ENCODE measurements around the gene RYR3.

Gene RYR3

DNA sequence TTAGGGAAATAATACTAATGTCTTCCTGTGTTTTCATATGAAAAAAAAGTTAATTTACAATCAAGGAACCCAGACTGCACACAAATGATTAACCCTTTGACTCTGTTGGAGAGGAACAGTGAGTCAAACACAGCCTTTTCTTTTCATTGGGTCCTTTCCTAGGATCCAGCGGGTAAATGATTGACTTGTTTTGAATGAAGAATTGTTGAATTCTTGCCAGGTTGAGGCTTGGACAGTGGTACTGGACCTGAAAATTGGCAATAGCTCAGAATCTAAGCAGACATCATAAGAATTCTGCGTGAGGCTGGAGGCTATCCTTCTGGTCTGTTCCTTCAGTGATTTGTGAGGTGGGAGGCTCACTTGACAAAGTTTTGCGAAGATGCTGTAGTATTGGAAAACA lies 143.0 kb downstream of the RYR3 start:
- no peak for DNase-seq

DNA sequence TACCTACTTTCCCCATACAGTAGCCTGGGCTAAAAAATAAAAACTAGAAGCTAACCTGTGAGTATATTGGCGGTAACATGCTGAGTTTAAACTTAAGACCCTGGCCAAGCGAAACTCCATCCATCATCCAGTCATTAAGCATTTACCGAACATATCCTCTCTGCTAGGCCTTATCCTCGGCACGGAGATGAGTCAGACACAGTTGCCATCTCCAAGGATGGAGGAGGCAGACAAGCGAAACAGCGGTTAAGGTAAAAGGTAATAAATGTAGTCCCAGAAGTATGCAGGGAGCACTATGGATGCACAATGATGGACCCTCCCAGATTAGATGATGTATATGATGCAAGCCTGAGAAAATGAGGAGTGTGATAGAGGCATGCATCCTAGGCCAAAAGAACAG lies 143.6 kb downstream of the RYR3 start:
- no peak for DNase-seq

DNA sequence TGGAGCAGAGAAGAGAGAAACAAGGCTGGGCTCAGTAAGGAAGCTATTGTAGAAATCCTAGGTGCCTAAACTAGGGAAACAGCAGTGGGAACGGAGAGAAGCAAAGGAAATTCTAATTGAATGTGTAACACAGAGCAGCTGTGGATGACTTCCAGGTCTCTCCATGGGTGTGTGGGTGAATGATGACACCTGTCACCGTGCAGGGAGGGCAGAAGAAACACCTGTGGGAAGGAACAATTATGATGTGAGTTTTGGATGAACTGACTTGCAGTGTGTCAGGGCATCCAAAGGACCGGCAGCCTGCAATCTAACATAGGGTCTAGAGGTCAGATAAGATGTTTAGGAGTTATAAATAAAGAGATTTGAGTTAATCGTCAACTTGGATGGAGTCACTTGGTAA lies 144.2 kb downstream of the RYR3 start:
- no peak for DNase-seq

DNA sequence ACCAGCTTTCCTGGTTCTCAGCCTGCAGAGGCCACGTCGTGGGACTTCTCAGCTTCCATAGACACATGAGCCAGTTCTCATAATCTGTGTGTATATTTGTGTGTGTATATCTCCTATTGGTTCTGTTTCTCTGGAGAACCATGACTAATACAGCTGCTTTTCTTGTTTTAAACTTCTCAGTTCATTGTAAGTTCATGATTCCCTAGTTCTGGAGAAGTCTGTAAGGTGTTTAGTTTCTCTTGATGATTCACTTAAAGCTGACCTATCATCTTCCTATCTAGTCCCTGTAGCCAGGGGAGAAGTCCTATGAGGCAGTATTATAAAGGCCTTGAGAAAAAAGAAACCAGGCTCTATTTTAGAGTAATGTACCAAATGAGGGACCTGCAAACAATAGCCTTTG lies 147.7 kb downstream of the RYR3 start:
- DNase-seq: no peak

DNA sequence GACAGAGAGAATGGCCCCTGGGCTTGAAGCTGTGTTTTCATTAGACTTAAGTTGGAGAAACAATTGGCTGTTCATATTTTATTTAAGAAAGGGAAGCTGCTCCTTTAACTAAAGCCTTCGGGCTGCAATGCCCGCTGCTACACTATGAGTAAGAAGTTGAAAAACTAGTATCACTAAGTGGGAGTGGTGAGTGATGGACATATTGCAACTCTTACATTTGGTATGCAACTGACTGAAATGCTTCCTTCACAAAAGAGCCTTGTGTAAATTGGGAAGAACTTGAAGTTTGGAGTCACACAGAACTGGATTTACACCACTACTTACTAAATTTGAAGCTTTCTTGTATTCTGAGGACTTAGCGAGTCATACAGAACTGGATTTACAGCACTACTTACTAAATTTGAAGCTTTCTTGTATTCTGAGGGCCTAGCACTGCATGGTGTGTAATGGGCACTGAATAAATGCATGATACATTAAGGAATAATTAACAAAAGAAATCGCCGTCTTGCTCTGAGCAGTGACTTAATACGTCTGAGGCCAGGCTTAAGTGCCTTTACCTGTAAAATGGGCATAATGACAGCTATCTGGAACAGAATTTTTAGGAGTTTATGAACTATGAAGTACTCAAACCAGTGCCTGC lies 149.5 kb downstream of the RYR3 start:
- no peak for DNase-seq

DNA sequence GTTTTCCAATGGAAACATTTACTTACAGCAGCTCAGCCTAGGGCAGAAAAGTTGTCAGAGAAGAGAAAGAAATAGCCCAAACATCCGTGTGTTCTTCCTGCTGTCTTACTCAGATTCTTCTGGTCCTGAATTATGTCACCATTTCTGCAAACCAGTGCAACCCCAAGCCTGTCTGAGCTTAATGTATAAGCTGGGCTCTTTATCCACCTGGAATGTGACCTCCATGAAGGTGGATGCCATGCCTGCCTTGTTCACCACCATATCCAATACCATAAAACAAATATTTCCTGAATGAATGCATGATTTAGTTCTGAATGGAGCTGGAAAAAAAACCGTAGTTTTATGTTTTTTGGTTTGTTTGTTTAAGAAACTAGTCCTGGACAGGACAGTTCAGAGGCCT lies 150.9 kb downstream of the RYR3 start:
- DNase-seq: no peak

DNA sequence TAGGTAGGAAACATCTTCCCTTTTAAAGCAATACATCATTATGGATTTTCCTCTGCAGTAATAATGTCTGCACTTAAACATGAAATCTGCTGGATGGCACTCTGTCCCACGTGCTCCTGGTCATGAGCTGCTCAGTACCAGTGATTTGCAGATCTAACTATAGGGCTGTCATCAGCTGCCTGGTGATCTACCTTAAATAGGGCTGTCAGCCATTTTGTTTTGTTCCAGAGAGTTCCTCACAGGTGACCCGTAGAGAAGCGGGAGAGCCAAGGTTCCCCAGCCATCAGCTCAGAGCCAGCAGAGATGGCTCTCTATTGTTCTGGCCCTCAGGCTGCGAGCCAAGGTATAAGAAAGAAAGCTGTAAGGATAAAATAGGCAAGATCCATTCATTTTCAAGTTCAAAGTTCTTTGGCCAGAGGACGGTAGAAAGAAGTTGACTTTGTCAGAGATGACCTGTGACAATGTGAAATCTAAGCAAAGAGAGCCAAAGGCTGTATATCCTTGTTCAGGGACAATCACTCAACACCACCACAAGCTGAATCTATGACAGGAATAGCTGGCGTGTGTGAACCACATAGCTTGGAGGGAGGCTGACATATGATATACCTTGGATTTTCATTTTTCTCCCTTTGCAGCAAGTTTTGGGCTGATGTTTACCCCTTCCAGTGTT lies 156.5 kb downstream of the RYR3 start:
- no peak for DNase-seq

DNA sequence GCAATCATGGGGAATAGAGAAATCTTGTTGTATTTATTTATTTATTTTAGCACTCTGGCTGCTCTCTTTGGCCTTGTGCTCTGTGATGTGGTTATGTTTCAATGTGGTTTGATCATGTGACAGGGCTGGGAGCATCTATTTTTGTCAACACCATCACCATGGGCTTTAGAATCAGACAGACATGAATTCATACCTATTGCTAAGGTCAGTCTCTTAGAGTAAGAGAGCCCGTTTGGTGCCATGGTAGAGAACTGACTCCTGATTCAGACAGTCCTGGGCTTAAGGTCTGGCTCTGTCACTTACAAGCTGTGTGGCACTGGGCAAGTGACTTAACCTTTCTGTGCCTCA lies 157.0 kb downstream of the RYR3 start:
- DNase-seq: no peak

DNA sequence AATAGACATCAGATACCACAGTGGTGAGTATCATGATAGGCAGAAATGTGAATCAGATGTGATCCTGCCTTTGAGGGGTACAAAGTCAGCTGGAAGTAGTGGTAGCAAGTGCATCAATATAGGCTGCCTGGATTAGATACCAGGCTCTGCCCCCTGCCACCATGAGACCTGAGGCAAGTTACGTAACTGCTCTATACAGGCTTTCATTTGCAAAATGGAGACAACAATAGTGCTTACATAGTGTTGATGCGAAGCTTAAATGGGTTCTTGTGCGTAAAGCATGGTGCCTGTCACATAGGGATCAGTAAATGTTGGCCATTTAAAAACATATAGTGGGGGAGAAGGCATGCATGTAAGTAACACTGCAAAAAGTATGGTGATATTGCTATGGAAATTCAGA lies 158.0 kb downstream of the RYR3 start:
- DNase-seq: no peak

DNA sequence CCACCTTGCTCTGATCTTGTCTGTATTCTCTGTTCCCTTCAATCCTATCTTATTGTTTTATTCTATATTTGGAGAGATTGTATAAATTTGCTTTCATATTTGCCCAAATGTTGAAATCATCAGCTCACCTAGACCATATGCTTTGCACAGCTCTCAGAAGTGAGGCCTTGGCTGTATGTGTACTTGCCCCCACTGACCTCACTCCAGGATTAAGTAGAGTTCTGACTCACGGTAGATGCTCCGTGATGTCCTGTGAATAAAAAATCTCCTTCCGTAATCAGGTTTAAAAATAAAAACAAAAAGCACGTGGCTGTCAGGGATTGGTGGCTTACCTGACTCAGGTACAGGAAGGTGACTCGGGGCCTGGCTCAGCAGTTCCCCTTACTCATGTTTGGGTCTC lies 162.2 kb downstream of the RYR3 start:
- DNase-seq: no peak

DNA sequence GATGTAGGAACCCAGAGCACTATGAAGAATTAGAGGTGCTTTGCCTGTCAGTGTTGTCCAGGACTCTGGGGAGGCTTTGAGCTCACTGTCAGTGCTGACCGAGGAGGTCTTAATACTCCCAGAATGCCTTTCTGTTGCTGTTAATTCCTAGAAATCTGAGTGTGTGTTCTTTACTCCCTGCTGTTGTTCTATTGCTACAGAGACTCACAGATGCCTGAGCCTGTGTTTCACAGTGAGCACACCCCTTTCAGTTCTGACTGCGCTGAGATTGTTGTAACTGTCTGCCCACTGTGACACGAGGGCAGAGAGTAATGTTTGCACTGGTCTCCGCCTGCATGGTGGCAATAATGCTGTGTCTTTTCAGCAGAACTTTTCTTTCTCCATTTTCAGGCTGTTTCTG lies 162.9 kb downstream of the RYR3 start:
- DNase-seq: no peak

DNA sequence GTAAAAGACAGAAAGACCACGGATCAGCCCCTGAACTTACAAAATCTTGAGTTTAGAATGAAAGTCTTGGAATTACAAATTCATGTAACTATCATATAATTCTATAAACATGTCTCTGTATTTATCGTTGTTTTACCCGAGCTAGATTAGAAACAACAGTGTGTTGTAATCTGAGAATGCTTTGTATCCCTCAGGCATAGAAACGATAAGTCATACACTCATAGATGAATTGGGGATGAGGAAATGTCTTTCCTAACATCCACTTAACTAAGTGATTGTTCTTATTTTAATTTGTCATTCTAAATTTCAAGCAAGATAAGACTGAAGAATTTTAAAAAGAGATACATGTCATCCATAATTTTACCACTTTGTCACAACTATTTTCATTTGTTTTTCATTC lies 165.3 kb downstream of the RYR3 start:
- no peak for DNase-seq

DNA sequence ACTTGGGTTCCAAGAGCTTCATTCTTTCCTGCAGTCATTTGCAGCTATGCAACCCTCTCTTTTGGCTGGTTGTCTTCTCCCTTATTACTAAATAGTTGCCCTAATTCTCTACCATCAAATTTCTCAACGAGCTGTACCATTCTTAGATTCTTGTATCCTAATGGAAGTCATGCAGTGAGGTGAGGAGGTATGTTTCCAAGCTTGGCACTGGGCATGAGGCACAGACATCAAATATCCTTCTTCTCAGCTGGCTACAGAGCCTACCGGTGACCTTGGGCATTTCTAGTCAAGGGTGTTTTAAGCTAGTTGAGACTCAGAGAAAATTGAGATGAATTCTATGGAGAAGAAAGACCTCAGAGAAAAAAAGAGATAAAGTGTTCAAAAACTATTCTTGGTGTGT lies 166.1 kb downstream of the RYR3 start:
- no peak for DNase-seq

DNA sequence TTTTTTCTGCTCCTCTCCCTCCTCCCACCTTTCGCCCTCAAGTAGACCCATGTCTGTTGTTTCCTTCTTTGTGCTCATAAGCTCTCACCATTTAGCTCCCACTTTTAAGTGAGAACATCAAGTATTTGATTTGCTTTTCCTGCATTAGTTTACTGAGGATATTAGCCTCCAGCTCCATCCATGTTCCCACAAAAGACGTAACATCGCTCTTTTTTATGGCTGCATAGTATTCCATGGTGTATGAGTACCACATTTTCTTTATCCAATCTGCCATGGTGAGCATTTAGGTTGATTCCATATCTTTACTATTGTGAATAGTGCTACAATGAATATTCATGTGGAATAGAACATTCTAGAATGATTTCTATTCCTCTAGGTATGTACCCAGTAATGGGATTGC lies 178.6 kb downstream of the RYR3 start:
- no peak for DNase-seq

DNA sequence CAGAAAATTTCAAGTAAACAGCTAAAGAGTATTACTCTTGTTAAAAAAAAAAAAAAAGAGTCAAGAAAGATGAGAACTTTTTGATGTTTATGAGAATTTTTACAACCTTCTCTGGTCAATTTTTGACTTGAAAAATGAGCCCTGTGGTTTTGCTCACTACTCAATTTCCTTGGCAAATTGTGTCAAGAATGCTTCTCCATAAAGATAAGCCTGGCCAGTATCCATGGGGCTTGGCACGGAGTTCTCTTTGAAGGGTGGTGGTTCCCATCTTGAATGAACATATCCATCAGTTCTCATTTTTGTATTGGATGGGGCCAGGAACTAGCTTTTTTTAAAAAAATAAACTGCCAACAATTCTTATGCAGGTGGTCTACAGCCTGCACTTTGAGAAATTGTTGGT lies 179.9 kb downstream of the RYR3 start:
- DNase-seq: no peak

DNA sequence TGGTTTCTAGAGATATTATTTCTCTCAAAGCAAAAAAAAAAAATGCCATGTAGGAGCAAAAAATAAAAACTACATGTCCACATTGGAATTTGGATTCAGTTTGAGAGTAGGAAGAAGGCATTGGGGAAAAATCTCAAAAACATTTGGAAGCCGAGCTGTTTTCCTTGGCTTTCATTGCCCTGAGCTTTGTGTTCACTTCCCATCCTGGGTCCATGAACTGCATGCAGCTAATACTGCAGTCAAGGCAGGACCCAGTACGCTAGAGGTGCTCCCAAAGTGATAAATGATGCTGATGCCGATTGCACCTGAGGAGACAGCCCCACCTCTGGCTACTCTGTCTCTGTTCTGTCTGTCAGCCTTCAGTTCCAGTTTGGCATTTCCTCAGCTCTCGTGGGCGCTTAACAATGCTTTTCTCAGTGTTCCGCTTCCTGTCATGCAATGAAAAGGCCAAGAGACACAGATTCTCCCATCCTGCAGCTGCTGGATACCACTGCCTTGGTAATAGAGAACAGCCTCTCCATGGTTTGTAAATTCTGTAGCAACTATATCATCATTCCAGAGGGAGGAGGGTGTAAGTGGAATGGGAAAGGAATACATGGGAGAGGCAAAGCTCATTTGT lies 181.8 kb downstream of the RYR3 start:
- DNase-seq: no peak

DNA sequence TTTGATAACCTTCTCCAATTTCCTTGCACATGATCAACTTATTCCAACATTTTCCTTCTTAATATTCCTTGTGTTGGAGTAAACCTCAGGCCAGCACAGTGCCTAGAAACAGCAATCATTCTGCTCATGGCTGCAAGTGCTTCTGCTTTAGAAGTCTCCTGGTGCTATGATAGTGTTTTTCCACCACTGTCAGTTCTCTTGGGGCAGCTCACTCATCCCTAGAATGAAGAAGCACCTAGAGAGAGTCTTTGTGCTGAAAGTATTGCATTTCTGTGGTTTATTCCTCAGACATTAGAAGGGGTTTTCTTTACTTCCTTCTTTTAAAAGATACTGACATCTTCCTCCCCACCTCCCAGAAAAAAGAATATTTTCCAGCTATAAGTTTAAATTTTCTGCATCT lies 183.5 kb downstream of the RYR3 start:
- DNase-seq: no peak

DNA sequence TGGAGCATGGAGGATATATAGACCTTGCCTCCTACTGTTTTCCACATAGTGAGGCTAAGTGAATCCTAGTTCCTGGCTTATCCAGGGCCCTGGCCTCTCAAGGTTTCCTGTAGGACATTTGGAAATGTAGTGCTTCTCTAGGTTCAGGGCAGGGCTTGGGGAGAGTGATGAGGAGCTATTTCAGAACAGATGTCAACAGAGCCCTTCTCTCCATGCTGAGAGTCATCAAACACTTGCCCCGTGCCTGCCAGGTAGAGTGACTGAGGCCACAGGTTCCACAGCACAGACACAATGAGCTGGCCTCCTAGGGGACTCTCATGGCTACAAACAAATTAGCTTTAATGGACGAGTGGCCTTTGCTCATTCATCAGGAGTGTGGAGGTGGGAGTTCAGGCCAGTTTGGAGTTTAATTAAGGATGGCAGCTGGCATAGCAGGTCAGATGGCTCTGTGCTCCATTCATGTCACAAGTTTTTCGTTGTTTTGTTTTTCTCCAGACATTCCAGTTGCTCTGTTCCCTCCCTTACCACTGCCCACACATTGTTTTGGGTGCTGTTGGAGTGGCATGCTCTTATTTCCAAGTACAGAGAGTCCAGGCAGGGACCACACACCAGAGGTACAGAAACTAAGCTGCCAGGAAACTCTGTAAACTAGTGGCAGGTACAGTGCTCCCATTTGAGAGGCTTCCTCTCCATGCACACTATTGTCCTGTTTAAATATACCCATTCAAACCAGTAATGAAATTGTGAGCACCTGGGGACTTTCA lies 189.8 kb downstream of the RYR3 start:
- no peak for DNase-seq

DNA sequence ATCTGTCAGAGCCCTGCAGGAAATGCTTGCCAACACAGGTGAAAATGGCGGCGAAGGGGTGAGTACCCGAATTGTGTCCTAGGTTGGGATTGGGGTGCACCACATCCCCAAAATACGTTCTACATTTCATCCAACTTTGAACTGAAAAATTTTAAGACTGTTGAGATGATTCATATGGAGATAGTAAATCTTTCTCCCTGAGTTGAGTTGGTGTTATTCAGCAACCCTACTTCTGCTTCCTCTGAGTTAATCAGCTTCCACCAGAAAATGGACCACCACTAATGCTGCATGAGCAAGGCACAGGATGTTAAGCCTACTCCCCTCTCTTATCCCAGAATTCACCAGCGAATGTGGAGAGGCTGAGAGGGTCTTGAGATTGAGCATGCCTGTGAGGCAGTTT lies 192.9 kb downstream of the RYR3 start:
- no peak for DNase-seq

DNA sequence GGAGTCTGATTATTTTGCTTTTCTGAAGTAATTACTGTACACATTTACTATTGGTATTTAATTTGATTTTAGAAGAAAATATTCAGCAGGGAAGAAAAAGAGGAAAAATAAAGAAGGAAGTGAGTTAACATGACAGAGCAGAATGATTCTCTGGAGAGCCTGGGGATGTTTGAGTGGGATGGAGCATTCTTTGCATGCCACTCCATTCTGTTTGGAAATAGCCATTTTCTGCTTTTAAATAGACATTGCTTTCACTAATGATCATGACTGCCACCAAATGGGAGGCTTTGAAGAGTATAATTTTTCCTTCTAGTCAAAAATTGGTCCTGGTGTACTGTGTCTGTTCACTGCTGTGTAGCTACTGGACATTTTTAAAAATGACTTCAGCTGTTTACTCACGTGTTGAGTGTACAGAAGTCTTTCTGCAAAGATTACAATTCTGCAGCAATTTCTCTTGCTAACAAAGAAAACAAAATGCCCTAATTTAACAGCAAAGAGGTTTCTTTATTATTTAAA lies 196.1 kb downstream of the RYR3 start:
- no peak for DNase-seq

DNA sequence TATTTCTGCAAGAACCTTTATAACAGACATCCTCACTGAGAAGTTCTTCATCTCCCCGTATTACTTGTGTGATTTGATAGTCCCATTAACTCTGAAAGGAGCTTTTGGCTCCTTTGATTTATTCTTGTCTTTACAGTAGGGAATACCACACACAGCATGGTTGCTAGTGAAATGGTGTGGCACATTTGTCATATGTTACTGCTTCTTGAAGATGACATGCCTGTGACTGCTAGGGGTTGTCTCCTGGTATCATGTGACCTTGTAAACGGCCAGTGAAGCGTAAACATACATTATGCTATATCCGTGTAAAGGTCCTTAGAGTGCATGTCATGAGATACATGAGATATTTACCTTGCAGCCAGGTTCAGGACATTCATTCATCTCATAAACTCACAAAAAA lies 197.9 kb downstream of the RYR3 start:
- DNase-seq: no peak

DNA sequence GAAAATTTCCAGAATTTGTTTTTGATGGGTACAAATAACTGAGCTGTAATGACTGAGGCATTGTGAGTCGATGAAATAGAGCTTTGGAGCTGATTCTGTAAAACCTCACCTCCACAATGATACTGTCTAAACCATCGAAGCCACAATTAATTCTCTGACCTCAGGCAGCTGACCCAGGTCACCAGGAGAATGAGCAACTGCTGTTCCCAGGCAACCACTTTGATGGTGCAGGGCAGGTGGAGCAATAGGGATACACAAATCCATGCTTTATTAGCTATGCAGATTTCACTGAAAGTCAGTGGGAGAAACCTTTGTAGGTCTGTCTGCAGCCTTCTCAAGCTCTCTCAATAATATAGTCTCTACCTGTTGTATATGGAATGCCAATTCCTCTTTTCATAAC lies 204.4 kb downstream of the RYR3 start:
- no peak for DNase-seq

DNA sequence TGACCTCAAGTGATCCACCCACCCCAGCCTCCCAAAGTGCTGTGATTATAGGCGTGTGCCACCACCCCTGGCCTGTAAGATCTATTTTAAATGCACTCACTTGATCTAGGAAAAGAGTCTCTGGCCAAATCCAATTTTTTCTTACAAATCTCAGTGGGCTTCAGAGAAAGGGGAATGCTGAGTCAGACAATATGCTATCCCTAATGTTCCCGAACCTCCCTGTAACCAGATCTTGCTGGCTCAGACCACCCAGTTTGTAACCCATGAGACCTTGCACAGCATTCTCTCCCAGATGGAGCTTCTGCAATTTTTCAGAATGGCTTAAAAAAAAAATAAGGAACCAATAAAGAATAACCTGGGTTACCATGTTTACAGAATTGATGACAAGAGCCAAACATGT lies 205.8 kb downstream of the RYR3 start:
- DNase-seq: no peak

DNA sequence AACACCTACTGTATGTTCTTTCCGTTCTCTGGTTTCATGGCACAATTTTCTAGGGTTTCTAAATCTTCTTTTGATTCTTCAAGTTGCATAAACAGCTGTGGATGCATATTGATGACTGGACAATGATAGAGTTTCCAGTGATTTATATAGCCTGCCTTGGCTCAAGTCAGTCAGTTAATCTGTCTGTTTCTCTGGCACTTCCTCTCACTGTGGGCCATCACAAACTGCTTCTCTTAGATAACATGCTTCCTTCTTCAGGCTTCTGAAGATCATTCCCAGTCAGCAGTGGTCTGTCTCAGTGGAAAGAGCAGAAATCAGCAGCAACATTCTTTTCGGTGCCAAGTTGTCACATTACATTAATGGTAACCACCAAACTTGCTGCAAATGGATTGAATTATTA lies 207.2 kb downstream of the RYR3 start:
- no peak for DNase-seq
